WI38 (cell line): Measurements from ENCODE around the gene UQCRC1.

Experiments used
- H3K4me3 ChIP-seq: 2 replicates; pipeline ENCODE4 v1.5.1; 2011; ENCODE audit warnings: low read depth, mild to moderate bottlenecking, control low read depth, low read length
- TF ChIP-seq, protein P1 (sequence below): IDR thresholded peaks from 2 replicates; pipeline ENCODE4 v1.5.1; 2012; ENCODE audit warnings: low read depth, mild to moderate bottlenecking, control low read depth, low read length

Gene UQCRC1

DNA sequence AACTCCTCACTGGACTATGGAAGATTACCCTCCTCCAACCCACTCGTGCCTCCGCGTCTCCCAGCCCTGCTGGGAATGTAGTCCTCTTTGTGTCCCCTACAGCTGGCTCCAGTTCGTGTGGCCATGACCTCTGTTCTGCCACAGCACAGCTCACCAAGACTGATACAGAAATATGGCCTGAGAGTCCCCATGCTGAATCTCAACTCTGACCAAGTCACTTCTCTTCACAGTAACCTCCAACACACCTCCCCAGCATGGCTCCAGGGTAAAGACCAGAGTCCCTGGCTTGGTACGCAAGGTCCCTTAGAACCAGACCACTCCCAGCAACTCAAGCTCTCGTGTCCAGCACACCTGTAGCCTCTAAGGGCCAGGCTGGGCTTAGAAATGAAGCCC, 12.0 kb downstream of the UQCRC1 start:
- TF ChIP-seq, protein P1, sequence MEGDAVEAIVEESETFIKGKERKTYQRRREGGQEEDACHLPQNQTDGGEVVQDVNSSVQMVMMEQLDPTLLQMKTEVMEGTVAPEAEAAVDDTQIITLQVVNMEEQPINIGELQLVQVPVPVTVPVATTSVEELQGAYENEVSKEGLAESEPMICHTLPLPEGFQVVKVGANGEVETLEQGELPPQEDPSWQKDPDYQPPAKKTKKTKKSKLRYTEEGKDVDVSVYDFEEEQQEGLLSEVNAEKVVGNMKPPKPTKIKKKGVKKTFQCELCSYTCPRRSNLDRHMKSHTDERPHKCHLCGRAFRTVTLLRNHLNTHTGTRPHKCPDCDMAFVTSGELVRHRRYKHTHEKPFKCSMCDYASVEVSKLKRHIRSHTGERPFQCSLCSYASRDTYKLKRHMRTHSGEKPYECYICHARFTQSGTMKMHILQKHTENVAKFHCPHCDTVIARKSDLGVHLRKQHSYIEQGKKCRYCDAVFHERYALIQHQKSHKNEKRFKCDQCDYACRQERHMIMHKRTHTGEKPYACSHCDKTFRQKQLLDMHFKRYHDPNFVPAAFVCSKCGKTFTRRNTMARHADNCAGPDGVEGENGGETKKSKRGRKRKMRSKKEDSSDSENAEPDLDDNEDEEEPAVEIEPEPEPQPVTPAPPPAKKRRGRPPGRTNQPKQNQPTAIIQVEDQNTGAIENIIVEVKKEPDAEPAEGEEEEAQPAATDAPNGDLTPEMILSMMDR, result no peak
- H3K4me3 ChIP-seq, result no peak overlapping the region

DNA sequence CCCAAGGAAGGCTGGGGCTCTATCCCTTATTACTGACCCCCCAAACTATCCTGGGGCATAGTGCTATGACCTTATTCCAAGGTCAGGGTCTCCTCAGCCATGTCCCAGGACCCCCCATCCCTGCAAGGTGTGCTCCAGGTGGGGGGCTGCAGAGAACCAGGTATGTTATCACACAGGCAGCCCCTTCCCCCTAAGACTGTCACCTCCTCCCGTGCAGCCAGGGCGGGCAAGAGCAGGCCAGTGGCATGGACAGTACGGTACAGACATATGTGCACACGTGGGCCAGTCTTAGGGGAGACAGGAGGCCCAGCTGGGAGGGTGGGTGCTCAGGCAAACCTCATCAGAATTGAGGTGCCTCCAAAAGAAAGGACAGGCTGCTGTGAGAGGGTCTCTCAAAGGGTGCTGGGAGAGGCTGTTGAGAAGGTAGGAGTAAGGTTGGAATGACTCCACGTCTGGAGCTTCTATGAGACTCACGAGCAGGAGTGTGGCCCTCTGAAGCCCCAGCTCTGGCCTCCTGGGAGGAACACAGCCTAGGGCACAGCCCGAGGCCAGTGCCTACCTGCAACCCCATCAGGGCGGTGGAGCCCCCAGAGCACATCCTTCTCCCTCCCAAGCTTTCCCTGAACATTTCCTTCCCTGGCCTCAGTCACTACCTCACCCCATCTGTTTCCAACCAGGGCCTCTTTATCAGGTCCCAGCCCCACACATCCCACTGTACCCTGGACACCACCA, 12.6 kb downstream of the UQCRC1 start:
- TF ChIP-seq, protein P1, result no peak
- no peak overlapping the region for H3K4me3 ChIP-seq

DNA sequence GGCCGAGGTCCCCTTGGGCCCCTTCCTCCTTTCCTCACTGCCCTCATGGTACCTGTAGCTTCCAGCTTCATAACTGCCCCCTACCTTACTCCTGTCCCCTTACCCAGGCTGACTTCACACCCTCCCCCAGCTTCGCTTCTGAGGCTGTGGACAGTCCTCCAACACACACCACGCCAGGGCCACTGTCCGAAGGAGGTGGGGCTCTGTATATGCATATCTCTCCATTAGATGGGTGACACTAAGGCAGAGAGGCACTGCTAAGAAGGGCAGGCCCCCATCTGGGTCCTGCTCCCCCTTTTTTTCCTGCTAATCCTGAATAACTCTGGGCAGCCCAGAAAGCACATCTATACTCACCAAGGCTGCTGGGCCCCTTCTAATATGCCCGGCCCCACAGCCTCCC, 13.3 kb downstream of the UQCRC1 start:
- no peak overlapping the region for H3K4me3 ChIP-seq
- TF ChIP-seq, protein P1, result no peak

DNA sequence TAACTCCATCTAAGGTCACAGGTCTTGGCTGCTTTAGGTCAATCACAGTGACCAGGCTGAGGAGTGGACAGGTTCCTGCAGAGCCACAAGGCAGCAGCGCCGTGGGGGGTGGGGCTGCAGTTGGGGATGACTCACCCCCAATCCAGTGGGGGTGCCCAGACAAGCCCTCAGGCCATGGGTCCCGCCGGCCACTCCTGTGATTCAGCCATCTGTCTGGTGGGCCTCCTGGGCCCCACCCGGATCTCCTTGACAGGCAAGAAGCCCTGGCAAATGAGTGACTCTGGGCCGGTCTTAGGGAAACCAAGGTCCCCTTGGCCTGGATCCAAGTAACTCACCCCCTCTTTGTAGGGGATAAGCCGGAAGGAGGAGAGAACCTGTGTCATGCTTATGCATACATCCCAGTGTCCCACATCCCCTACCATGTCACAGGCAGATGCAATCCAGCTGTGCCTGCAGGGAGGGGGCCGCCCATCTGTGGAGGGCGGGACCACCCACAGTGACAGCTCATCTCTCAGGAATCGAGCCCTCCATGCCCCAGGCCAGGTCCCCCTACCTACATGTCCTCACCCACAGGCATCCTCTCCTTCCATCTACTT, 13.8 kb downstream of the UQCRC1 start:
- peak overlapping the region; percentile 59; the same call in 1 of the 2 replicates for H3K4me3 ChIP-seq
- TF ChIP-seq, protein P1, result no peak

DNA sequence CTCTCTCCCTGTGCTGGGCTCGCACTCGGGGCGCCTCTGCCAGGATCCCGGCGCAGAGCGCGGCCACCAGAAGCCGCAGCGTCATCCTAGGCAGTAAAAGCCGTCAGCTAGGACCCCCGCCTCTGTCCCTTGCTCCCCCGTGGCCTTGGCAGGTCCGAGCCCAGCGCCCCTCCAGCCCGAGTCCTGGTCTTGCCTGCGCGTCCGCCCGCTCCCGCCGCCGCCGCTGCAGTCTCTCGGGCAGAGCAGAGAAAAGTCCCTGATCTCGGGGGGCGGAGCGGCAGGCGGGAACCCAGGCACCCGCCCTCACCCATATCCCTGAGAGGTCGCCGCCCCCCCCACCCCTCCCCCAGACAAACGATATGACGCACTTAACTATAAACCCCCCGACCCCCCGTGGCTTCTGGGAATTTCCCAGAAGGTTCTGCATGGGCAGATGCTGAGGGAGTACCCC, 14.3 kb downstream of the UQCRC1 start, which contains the start of gene COL7A1:
Gene COL7A1, minus strand, starts transcription at position 255 of the 451 bp plus-strand sequence. Its CDS starts 170 bp downstream, at position 85.
- peak within 1 kb of the TSS; percentile 59 for H3K4me3 ChIP-seq
- TF ChIP-seq, protein P1, result no peak

DNA sequence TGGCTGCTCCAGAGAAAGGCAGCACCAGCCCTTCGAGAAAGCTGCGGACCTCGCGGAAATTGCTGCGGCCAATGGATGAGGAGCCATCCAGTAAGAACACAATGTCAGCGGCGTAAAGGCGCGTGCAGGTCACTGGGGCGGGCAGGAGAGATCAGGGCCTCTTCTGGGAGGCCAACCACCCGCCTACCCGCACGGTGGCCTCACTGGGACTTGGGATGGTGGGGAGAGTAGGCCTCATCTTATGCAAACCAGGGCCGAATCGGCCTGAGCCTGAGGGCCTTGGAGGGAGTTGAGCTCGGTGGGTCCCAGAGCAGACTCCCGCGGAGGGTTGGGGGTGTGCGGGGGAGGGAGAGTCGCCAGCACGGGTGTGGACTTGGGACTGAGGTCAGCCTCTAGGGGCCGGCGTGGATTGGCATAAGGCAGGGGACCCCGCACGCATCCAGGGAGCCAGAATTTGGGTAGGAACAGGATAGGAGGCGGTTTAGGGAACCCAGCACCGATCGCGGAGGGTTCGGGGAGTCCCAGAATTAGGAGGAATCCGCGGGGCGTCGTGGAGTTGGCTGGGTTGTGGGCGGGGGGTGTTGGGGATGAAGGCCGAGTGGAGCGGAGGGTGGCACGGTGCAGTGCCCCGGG, 14.9 kb downstream of the UQCRC1 start:
- peak overlapping the region; percentile 59 for H3K4me3 ChIP-seq
- TF ChIP-seq, protein P1, result no peak

DNA sequence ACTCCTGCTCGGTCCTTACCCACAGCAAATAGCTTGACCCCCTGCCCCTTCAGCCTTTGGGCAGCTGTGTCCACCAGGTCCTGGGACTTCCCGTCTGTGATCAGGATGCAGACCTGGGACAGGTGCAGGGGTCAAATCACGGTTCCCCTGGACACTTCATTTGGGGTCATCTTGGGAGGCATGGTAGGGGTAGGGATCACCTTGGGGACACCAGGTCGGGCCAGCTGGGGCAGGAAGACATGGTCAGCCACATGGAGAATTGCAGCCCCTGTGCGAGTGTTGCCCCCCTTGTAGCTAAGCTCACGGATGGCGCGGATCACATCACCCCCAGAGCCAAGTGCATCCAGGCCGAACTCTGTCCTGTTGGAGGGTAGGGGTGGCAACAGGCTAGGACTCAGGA, 16.1 kb downstream of the UQCRC1 start:
- TF ChIP-seq, protein P1, result no peak
- H3K4me3 ChIP-seq, result peak overlapping the region; percentile 59; the same call in 1 of the 2 replicates
